GM19035 (cell line): ENCODE results near the gene DMAP1.

Source experiments
- ATAC-seq: cut with Tn5 transposase; IDR thresholded peaks from one replicate; pipeline ENCODE4 v1.9.1; 2021; ENCODE audit not compliant: unreplicated experiment

Gene DMAP1

DNA sequence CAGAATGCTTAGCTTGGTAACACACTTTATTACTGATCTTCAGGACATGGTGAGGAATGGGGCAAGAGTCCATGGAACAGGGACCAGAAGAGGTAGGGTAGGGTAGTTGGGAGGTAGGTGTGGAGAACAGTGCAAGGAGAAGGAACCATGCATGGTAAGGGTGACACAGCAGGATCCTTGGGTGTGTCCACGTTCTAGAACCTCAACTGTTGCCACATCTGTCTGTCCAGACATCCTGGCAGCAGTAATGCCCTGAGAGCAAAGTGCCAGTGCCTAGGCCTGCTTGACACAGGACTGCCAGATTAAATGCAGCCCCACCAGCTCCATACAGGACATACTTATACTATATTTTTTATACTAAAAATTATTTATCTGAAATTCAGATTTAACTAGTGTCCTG is 13.9 kb downstream of the DMAP1 start:
- ATAC-seq = no peak

DNA sequence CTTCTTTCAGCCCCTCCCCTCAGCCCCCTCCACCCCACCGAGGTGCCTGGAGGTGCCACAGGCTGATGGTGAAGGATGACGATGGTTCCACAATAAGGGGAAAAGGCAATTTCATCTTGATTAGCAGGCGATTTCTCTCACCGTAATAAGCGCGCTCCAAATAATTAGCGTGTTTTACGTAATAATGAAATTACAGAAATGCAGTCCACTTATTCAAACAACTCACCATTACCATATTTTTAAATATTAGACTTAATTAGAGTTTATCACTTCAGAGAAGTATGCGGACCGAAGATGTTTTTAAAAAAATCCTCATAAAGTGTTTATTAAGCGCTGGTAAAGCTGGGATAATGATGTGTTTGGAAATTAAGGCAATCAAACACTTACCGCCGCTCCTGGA is 14.9 kb downstream of the DMAP1 start:
- no peak for ATAC-seq

DNA sequence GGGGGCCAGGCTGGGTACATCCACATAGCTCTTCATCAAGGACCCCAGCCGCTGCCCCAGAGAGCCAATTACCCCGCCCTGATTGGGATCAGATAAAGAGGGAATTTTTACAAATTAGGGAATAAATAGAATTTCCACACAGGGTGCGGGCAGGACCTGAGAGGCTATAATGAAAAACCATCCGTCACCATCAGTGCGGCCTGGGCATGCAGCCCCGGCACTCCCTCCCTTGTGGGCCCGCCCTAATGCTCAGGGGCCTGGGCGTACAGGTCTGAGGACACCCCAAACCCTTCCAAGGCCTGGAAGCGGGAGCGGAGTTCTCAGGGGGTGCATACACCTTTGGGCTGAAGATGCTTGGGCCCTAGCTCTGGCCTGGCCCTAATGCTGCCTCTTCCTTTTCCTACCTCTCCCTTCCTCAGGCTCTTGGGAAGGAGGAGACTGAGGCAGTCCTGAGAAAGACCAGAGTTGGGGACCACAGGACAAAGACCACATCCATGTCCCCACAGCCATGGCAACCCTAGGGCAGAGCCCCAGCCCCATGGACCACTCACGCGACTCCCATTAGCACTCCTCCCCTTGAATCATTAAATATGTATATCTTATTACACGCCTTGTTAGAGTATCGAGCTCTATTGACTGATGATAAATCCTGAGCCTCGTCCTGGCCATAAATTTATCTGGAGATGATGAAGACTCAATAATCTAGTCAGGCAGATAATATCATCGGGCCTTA is 16.3 kb downstream of the DMAP1 start:
- no peak for ATAC-seq

DNA sequence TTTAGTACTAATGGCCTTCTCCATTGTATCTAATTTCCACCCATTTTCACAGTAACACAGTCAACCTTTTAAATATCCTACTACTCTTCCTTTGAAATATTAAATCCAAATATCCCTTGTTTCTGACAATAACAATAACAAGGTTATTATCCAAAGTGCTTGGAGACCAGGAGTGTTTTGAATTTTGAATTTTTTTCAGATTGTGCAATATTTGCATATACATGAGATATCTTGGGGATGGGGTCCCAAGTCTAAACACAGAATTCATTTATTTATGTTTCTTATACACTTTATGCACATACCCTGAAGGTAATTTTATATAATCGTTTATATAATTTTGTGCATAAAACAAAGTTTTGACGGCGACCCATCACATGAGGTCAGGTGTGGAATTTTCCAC is 17.5 kb downstream of the DMAP1 start:
- ATAC-seq = no peak

DNA sequence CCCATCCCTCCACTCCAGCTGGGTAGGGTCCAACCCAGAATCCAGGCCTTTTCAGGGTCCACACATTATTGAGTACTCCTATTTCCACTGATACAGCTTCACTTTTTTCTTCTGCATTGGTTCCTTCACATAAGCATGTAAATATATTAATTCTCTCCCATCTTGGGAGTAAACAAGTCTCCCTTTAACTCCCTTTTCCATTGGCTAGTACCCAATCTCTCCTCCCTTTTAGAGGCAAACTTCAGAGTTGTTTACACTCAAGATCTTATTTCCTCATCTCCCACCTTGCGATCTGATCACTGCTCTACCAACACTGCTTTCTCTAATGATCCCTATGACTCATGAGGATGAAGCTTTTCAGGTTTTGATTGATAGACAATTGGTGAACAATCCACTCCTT is 20.3 kb downstream of the DMAP1 start:
- no peak for ATAC-seq

DNA sequence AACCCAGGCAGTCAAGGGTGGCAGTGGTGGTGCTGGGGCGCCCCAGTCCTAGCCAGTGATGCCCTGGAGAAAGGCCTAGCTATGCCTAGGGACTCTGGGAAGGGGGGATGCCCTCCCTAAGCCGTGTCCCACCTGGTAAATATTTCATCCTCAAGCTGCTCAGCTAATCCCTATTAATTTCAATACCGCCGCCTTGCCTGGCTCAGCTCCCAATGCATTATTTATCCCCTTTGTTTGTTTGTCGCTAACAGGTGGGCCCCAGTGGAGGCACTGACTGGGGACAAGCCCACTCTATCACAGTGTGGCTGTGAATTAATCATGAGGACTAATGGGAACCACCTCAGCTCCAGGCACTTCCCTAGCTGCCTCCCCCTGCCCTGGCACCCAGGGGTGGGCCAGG is 22.5 kb downstream of the DMAP1 start:
- no peak for ATAC-seq

DNA sequence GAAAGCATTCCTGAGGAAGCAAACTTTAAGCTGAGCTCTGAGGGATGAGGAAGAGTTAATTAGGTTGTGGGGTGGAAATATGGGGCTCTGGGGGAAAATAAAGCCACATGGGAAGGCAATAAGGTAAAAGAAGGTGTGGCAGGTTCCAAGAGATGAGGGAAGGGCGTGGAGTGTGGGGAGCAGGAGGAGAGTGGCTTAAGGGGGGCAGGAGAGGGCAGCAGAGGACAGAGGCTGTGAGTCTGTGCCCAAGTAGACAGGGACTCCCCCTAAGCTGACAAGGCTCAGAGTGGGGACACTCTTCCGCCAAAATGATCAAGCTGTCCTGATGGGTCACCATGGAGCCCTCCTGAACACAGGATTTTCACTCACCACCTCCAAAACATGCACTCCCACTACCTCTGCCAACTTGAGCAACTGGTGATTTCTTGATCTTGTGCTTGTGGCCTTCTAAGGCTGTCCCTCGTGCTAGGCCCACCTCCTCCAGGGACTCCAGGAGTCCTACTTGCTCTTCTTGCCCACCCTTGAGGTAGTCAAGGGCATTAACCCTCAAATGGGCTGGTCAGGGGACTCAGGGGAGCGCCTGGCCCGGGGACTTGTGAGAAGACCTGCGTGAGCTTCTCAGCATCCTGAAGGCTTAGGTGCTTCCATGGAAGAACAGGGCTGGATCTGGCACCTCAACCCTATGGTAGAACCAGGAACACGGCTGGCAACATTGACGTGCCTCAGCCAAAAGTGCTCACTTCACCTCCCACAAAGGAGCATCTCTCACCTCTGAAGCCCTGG is 23.4 kb downstream of the DMAP1 start:
- no peak for ATAC-seq

DNA sequence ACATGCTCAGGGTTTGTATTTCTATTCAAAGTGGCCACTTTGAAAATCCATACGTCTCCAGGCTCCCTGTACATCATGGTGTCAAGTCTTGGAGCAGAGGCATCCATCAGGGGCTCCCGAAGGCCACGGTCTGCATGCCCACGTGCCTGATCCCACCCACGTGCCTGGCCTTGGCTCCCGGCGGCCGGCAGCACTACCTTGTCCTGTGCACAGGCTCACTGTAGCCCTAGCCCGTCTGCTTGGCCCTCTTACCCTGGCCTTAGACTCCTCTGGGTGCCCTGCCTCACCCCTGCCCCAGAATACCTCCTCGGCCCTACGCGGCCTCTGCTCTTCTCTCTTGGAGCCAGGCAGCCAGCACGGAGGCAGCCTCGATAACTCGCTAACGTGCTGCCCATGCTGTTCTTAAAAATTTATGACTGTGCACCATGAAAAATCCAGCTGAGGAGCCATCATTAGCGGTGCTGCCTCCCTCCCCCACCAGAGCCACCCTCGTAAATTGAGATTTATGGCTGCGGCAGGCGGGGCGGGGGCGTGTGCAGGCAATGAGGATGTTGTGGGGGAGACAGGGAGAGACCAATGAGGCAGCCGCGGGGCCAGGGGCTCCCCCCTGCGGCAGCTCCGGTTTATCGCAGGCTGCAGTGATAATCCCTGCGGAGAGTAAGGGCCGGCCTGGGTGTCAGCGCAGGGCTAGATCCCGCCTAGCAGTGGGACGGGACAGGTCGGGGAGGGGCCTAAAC is 24.6 kb downstream of the DMAP1 start:
- ATAC-seq = no peak

DNA sequence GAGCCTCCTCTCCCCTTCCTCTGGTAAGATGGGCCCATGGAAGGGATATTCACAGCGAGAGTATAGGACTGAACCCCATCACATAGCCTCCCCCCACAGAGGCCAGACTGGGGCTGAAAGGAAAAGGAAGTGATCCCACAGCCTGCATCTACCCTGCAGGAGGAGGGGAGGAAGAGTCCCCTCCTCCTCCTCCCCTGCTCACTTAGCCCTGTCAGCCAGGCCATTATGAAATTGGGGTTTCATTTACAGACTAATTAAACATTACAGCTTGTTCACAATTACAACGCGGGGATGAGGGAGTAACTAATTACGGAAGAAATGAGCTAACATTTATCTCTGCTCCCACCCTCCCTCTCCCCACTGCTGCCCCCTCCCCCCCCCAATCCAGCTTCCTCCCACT is 25.4 kb downstream of the DMAP1 start:
- ATAC-seq = no peak

DNA sequence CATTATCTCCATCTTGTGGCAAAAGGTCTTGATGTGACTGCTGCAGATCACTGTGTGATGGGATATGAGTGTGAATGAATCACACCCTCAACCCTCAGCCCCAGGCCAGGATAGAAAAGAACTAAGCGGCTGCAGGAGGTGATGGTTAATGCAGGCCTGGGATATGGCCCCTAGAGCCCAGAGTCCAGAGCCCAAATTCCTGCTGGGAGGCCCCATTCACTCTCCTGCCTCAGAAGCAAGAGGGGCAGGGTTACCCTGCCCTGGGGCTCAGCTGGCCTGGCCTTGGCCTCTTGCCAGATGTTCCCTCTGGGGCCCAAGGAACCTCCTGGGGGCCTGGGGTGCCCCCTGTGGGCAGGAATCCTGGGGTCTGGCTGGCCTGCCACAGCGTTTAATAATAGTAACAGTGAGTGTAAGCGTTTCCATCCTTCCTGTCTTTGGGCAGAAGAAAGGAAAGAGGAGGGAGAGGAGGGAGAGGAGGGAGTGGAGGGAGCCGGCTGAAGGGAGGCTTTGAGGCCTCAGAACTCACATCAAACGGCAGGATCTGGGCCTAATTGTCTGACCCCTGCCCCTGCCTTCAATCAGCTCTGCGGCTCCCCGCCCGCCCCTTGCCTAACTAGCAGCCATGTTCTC is 26.2 kb downstream of the DMAP1 start:
- ATAC-seq = no peak

DNA sequence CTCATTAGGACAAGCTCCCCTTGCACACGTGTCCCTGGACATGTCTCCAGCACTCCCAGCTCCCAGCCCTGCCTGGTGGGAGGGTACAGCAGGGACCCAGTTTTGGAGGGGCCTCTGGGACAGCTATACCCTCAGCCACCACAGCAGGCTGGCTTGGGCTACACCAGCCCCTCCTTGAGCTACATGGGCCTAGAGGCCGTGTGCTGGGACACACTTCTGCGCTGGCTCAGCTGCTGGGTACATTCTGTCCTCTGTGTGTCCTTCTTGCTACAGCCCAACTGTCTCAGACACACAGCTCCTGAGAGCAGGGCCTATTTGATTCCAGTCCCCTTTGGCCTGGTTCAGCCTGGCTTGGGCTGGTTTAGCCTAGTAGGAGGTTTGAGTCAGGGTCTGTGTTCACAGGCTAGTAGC is 26.7 kb downstream of the DMAP1 start:
- ATAC-seq = no peak

DNA sequence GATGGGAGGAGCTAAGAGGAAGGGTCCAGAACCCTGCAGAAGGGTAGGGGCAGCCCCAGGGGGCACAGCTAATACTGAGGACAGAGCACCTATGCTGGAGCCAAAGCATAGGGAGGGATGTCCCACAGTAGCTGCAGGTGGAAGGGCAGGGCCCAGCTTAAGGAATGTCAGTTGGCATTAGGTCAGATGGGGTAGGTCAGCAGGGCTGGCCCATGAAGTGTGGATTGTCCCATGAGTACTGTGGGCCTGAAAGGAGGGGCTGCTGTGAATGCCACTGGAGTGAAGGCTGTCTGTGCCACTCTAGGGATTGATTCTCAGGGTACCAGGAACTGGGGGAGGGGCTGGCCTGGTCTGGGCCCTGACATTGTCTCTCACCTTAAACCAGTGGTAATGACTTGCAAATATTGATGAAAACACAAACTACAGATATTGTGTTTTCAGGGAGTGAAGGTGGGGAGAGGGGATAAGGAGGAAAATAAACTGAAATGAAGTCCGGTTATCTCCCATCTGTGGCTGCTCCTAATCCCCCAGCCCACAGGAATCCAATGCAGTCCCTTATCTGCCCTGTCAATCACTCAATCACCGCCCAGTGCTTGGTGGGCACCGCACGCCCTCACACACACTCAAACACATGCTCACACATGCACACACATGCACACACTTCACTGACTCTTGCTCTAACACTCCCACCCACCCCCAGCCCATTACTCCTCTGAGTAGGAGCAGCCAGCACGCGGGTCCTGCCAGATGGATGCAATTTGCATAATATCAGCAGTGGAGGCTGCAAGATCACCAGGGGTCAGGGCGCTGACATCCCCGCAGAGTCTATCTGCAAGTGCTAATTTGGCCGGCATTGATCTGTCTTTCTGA is 27.8 kb downstream of the DMAP1 start:
- no peak for ATAC-seq

DNA sequence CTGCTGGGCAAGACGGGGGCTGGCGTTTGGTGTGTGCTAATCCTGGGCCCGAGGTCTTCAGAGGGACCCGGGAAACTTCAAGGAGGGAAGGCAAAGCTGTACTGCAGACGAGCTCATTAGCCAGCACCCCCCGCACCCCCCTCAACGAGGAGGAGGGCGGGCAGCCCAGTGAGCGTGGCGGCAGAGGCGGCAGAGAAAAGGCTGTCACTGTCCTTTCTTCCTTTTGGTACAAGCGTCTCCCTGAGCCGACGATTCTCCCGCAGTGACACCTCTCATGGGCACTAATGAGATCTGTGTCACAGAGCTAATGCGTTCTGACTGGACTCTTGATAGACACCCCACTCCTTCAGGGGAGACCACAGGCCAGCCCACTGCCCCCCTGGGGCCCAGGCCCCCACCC is 29.5 kb downstream of the DMAP1 start:
- ATAC-seq = no peak

DNA sequence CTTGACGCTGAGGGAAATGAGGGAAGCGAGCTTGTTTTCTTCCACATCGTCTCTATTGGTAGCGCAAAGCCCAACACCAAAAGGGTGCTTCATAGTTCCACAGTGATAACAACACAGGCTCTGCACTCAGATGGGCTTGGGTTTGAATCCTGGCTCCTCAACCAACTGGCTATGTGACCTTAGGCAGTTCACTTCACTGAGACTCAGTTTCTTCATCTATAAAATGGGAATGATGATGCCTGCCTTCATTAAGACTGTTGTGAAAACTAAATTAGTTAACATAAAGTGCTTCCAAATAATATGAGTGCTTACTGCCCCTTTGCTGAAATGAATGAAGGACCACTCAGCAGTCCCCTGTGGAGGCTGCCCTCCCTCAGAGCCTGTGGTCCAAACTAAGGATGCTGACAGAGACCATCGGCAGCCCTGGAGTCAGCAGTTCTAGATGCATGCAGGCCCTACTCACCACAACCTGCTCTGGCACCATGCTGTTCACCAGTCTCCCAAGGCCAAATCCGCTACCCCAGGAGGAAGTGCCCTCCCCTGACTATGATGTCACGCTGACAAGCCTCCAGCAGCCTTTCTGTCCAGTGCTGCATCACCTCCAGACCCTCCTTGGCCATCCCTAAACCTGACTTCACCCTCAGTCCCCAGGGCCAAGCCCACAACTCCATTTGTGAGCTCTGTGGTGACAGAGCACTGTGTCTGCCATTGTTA is 30.7 kb downstream of the DMAP1 start:
- no peak for ATAC-seq

DNA sequence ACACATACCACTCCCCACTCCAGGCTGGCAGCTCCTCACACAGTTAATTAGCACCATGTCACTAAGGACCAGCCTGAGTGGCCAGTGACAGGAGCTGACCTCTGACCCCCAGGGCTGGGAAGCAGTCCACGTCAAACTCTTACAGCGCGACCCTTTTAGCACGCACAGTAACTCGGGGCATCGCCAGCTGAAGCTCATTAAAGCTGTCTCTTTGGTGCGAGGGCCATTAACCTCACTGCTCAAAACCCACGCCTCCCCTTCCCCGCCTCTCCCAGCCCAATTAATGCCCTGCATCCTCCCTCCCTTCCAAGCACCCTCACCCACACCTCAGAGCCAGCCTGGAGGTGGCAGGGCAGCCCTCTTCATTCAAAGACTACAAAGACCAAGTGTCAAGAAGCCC is 31.7 kb downstream of the DMAP1 start:
- no peak for ATAC-seq

DNA sequence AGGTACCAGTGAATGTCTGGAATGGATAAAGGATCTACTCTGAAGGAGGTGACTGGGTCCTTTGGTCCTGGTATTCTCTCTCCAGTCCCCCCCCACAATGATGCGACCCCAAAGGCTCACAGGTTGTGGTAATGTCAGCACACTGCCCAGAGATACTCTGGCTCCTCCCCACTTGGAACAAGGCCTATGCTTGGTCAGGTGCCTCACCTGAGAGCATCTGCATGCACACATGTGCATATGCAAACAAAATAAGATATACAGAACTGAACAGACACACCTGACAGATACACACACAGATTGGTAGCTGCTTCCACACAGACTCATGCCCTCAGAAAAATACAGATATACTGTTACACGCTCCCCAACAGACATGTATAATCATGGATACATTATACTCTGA is 33.5 kb downstream of the DMAP1 start:
- no peak for ATAC-seq

DNA sequence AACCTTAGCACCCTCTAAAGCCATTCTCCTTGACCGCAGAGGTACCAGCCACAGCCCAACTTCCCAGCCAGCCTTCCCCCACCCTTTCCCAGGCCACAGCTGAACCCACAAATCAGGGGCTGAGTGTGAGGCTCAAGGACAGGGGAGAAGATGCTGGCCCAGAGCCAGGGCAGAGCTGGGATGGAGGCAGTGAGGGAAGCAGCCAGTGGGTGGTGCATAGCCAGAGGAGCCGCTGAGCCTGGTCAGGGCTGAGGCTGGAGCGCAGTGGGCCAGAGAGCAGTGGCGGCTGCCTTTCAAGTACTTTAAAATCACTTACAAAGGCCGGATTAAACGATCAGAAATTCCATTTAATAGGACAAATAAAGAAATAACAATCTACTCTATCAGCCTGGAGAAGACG is 36.3 kb downstream of the DMAP1 start:
- no peak for ATAC-seq

DNA sequence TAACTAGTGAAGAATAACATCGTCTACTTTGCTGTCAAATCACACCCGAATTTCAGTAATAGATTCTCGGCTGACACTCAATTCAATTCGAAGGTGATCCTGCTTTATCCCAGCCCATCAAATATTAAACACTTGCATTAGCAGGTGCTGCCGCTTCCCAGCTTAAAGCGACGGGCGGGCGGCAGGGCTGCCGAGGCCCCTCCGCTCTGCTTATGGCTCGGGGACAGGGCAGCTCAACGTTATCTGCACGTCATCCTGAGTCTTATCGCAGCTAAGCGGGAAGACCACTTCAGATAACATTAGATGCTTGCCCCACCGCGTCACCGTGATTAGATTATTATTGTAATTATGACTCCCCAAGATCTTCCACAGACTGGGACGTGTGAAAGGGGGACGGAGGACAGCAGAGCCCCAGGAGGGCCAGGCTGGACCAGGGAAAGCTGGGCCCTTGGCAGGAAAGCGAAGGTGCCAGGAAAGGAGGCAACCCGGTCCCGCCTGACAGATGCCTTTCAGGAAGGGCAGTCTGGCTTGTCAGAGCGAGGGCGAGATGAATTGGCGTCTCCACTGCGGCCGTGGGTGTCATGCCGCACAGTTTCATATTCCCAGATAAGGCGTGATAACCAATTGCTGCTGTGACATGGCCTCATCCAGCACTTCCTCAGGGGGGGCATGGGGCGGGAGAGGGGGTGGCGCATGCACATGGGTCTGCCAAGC is 37.0 kb downstream of the DMAP1 start:
- no peak for ATAC-seq

DNA sequence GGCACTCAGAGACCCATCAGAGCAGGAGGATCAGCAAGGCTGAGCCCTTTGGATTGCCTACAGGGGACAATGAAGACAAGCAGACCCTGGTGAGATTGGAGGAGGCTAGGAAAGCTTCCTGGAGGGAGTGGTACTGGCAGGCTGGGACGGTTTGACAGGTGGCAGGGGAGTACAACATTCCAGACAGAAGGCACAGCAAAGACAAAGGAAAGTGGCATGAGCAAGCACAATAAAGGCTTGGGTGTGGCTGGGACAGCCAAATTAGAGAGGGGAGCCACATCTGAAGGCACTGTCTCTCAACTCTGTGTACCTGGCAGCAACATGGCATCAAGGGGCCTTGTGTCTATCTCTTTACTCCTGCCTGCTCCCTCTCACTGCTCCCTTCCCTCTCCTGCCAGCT is 38.2 kb downstream of the DMAP1 start:
- no peak for ATAC-seq
